Activated B cell treated with CpG ODN at 0.5 μM for 24 hours (primary cell): ENCODE measurements around the gene C1orf174. TPM values are rescaled to one million over a fixed set of nuclear protein-coding genes. Genes with fewer than 3 reads are reported as not detected.

Experiments
- ATAC-seq: fragments of 200-7000 bp; cut with Tn5 transposase; one replicate; pipeline ENCODE4 v1.10.0; 2021; ENCODE audit warnings: low read depth, mild to moderate bottlenecking, moderate library complexity
- CTCF ChIA-PET: fragments of 350-600 bp; sonication (Branson Sonifier 250); formaldehyde crosslinking; loops from one replicate; lab custom pipeline; 2021; ENCODE audit warnings: antibody characterized with exemption; lab: Charles Lee
- POLR2A ChIA-PET: fragments of 350-600 bp; sonication (Branson Sonifier 250); formaldehyde crosslinking; loops from one replicate; lab custom pipeline; 2021; ENCODE audit warnings: antibody characterized with exemption; lab: Charles Lee
- DNase-seq: peaks from one replicate; pipeline ENCODE4 v3.0.0; 2022
- H3K27ac Mint-ChIP-seq: one replicate; pipeline ENCODE4 v1.8.0; 2020; ENCODE audit warnings: mixed read lengths
- H3K27me3 Mint-ChIP-seq: one replicate; pipeline ENCODE4 v1.8.0; 2021; ENCODE audit warnings: mixed read lengths
- H3K36me3 Mint-ChIP-seq: one replicate; pipeline ENCODE4 v1.8.0; 2021; ENCODE audit warnings: low read depth, mixed read lengths
- H3K4me1 Mint-ChIP-seq: one replicate; pipeline ENCODE4 v1.8.0; 2021; ENCODE audit warnings: mixed read lengths
- H3K4me3 Mint-ChIP-seq: one replicate; pipeline ENCODE4 v1.8.0; 2020; ENCODE audit warnings: mild to moderate bottlenecking, mixed read lengths
- H3K9me3 Mint-ChIP-seq: one replicate; pipeline ENCODE4 v1.8.0; 2020; ENCODE audit warnings: mixed read lengths
- CTCF ChIP-seq: fragments of 200-600 bp; IDR thresholded peaks from one replicate; pipeline ENCODE4 v1.8.0; 2022; ENCODE audit warnings: antibody characterized with exemption, mild to moderate bottlenecking
- intact Hi-C: fragments of 100-400 bp; cut with micrococcal nuclease; formaldehyde crosslinking; loops from one replicate; pipeline ENCODE4 v1.15.1; 2024
- total RNA-seq: library from RNA; stranded (reverse); gene quantifications from 2 replicates; pipeline ENCODE4 v1.2.3, GENCODE V29; 2022

C1orf174 gene
- total RNA-seq, 1 donor from 2014 or later, result 27.5 TPM

GRCh38 chr1:3871451-3871805 lies 28.6 kb downstream of the C1orf174 start:
- Mint-ChIP-seq H3K27ac (no peak overlapping the region), H3K36me3 (peaks cover 76% of the 10 kb centered on the region), H3K9me3 (no peaks in the 10 kb centered on the region), H3K27me3 (no peaks in the 10 kb centered on the region), H3K4me1 (no peaks in the 10 kb centered on the region), H3K4me3 (no peak overlapping the region)
- CTCF ChIA-PET, result no interaction called here
- ATAC-seq (no peak), DNase-seq (no peak)
- TF ChIP-seq CTCF, result no peak
- POLR2A ChIA-PET, result no interaction called here
- intact Hi-C loops, result no loop called here

- intact Hi-C loops, result no loop called here
- no peak overlapping the region for H3K27ac Mint-ChIP-seq
- no peaks in the 10 kb centered on the region for H3K9me3 Mint-ChIP-seq
- ATAC-seq (no peak), DNase-seq (no peak)
- no peaks in the 10 kb centered on the region for H3K27me3 Mint-ChIP-seq
- H3K4me3 Mint-ChIP-seq, result no peak overlapping the region
- peaks cover 63% of the 10 kb centered on the region for H3K36me3 Mint-ChIP-seq
- CTCF ChIA-PET, result no interaction called here
- no peak for TF ChIP-seq CTCF
- POLR2A ChIA-PET, result no interaction called here
- H3K4me1 Mint-ChIP-seq, result no peaks in the 10 kb centered on the region
Measured at GRCh38 chr1:3869751-3870301, 30.2 kb downstream of the C1orf174 start.

GRCh38 chr1:3868464-3869006 lies 31.5 kb downstream of the C1orf174 start:
- ATAC-seq (no peak), DNase-seq (no peak)
- no peak overlapping the region for H3K27ac Mint-ChIP-seq
- ChIA-PET CTCF (no interaction called here), POLR2A (no interaction called here)
- no peak overlapping the region for H3K4me3 Mint-ChIP-seq
- no peaks in the 10 kb centered on the region for H3K4me1 Mint-ChIP-seq
- TF ChIP-seq CTCF, result no peak
- H3K36me3 Mint-ChIP-seq, result peaks cover 62% of the 10 kb centered on the region
- intact Hi-C loops, result no loop called here
- no peaks in the 10 kb centered on the region for H3K9me3 Mint-ChIP-seq
- no peaks in the 10 kb centered on the region for H3K27me3 Mint-ChIP-seq

- no peak for TF ChIP-seq CTCF
- Mint-ChIP-seq H3K9me3 (no peaks in the 10 kb centered on the region), H3K4me1 (no peaks in the 10 kb centered on the region), H3K4me3 (no peak overlapping the region), H3K27me3 (no peaks in the 10 kb centered on the region), H3K36me3 (peaks cover 48% of the 10 kb centered on the region), H3K27ac (no peak overlapping the region)
- intact Hi-C loops, result no loop called here
- POLR2A ChIA-PET, result no interaction called here
- ATAC-seq (no peak), DNase-seq (no peak)
- CTCF ChIA-PET, result no interaction called here
Measured at GRCh38 chr1:3865606-3866160, 34.4 kb downstream of the C1orf174 start.

- intact Hi-C loops, result no loop called here
- ChIA-PET POLR2A (no interaction called here), CTCF (no interaction called here)
- no peaks in the 10 kb centered on the region for H3K9me3 Mint-ChIP-seq
- no peak overlapping the region for H3K27ac Mint-ChIP-seq
- no peak for ATAC-seq
- peaks cover 44% of the 10 kb centered on the region for H3K36me3 Mint-ChIP-seq
- no peak overlapping the region for H3K4me3 Mint-ChIP-seq
- TF ChIP-seq CTCF, result no peak
- DNase-seq, result no peak
- no peaks in the 10 kb centered on the region for H3K4me1 Mint-ChIP-seq
- H3K27me3 Mint-ChIP-seq, result no peaks in the 10 kb centered on the region
Measured at GRCh38 chr1:3864884-3865283, 35.2 kb downstream of the C1orf174 start.
